ENCODE measurements around the gene FBN1.
A peak's percentile ranks its signal among the peaks of the same experiment; 100 is the strongest.

Gene FBN1

DNA sequence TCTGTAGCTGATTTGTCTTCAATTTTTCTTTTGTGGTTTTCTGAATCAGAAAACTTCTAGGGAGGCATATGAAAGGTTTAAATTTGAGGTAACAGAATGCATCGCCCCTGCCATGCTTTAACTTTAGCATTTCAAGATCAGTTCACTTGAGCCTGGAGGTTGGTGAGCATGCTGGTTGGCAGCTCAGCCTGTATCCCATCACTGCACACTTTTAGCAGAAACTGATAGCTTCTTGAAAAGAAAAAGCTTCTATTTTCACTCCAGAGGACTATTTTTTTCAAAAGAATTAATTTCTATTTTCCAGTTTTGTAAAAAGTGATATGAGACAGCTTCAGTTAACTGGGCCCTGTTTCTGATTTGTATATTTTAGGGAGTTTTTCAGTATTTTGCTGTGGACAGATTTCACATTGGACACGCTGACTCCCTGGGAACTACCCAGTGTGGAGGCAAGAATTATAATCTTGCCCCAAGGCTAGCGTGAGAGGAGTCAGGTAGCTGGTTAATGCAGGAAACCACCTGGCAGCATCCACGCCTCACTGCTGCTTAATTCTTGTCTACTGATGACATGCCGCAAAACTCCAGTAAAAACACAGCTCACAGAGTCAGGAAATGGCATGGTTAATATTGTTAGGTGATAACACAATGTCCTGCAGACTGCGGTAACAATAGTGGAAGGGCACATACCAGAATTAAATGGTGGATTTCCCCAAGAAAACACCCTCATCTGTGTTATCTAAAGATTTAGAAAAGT lies 242.9 kb downstream of the FBN1 start:
- intact Hi-C loops (cut with DNase I): no loop called here
- DNase-seq: no peak

DNA sequence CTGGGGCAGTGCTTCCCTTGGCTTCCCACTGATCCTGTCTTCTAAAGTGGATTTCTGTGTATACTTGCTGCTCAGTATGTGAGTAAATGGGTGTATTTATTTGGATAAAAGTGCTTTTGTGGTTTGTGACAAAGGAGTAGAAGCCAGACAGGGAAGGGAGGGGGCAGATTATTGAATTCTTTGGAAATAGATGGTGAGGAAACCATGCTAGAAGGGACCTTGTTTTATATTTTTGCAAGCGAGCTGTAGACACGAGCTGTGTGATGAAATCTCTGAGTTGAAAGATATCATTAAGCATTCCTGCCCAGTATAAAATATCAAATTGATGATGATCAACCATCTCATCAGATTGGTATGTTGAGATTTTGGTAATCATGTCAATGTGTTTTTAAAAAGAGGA lies 245.4 kb downstream of the FBN1 start:
- no peak for DNase-seq
- intact Hi-C loops (cut with DNase I): no loop called here

DNA sequence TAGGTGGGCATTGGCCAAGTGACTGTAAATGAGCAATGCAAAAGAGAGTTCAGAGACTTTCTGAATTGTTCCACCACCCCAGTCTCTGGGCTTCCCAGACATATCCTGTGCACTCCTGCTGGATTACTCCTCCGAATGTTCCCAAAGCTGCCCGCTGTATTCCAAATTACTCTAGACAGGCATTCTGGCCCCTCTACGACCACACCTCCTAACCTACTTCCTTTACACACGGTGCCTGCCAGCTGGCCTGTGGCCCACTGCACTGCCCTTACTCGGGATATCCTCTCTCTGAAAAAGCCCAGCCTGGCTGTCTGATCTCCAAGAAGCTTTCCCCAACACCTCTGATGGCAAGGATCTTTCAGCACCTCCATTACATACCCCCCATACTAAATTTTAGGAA lies 247.7 kb downstream of the FBN1 start:
- intact Hi-C loops (cut with DNase I): no loop called here
- peak in 8 of 42 donors; percentile 12 to 51 (median 29) for DNase-seq

DNA sequence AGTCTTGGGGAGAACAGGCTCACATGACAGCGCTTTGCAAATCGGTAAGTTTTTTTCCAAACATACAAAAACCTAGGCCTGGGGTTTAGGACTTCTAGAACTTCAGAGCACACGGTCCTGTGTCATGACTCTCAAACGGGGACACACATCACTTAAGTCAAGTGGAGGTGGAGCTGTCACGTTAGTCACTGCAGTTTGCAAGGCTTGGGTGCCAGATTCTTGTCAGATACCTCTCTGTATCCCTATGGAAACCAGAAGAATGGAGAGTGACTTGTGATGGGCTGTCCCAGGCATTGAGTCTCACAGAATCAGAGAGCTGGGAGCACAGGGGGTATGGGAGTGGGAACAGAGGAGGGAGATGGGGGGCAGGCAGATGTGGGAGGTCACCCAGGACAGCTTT lies 249.5 kb downstream of the FBN1 start:
- intact Hi-C loops (cut with DNase I): no loop called here
- peak in 25 of 42 donors; percentile 9 to 78 (median 39) for DNase-seq

DNA sequence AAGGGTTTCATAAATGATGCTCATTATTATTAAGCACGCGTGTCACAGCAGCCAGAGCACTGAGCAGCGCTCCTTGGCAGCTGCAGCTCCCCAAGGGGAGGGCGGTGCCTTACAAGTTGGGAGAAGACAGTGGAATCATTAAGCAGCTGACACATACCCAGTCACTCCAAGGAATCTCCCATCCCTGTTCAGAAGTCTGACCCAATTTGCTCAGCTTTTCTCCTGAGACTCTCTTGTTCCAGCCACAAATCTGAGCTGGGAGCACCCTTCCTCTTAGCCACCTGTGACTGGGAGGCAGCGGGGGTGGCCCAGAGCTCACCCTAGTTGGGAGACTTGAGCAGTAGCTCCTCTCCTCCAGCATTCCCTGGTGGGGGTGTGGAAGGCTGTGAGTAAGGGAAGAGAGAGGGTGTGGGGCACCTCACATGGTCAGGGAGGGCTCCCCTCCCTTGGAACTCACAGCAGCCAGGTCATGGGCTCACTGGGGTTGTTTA lies 249.9 kb downstream of the FBN1 start:
- DNase-seq: peak in 34 of 42 donors; percentile 14 to 75 (median 42)
- intact Hi-C loops (cut with DNase I): no loop called here

DNA sequence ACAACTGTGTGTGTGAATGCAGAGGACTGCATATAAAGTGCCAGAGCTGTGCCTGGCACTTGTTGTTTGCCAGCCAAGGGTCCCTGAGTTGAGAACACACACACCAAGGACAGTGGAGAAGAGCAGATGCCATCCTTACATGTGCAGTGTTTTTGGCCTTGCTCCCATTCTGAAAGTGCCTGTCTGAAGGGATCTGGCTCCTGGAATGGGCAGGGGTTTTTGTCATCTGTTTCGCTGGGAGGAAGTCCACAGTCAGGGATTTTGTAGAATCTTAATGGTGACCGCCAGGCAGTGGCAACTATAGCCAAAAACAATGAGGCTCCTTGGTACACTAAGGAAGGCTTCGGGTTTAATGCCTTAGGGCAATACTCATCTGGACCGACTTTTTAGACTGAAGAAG lies 250.5 kb downstream of the FBN1 start:
- intact Hi-C loops (cut with DNase I): no loop called here
- no peak for DNase-seq

DNA sequence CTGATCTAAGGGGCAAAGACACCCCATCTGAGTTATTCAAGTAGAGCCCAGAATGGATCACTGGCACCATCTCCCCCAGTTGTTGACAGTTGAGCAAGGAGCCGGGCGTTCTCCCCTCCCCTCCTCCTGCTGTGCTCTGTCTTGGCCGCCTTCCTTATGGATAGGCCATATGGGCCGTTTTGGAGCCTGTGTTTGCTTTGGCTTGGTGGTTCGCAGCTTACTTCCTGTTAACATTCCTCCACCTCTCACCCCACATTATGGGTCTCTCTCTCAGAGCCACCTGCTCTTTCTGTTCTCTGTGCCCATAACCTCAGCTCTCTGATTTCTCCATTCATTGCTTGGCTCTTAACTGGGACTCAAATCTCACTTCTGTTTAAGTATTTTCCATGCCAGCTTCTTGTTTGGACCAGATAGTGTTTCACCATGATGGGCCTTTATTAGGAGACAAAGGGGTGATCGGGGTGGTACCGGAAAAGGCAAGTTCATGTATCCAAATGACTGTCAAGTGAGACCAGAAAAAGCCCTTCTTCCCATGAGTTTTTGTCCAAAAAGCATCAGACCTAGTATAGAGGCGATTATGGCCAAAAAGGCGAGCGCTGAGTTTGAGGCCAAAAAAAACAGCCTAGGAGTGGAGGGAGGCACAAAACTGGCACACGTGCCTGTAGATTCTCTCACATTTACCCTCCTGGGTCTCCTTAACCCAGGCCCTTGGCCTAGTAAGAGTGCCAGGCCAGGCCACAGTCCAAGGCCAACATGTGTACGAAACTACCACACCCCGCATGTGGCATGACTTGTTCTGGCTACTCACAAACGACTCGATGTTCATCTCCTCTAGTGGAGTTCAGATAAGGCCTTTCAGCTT lies 251.6 kb downstream of the FBN1 start:
- intact Hi-C loops (cut with DNase I): no loop called here
- no peak for DNase-seq

DNA sequence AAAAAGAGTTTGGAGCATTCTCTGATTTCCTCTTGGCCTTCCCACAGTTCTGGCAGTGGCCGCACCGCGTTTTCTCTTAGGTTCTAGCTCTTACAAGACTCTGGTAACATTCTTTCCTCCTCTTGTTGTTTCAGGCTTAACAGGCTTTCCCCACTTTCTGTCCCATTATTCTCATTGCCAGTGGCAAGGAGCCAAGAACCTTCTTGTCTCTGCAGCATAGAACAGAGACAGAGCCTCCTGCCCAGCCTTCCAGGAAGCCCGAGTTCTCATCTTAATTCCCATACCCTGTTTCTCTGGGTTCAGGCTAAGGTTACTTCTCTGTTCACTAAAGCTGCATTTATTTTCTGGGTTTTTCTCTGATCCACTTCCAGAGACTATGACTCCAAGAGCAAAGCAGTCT lies 253.2 kb downstream of the FBN1 start:
- DNase-seq: peak in 23 of 42 donors; percentile 6 to 80 (median 33)
- intact Hi-C loops (cut with DNase I): no loop called here

DNA sequence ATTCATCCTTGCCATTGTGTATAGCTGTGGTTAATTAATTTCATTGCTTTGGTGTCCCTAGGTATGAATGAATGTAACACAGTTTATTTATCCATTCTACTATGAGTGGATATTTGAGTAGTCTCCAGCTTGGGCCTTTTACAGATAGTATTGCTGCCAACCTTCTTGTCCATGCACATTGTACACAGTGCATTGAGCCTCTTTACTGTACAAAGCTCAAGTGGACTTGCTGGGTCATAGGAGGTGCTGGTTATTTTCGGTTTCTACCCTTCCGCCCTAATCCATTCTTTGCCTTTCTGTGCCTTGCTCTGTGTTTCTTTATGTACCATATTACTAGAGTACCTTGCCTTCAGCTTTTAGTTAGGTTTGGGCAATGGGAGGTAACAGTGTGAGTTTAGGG lies 253.6 kb downstream of the FBN1 start:
- DNase-seq: no peak
- intact Hi-C loops (cut with DNase I): no loop called here

DNA sequence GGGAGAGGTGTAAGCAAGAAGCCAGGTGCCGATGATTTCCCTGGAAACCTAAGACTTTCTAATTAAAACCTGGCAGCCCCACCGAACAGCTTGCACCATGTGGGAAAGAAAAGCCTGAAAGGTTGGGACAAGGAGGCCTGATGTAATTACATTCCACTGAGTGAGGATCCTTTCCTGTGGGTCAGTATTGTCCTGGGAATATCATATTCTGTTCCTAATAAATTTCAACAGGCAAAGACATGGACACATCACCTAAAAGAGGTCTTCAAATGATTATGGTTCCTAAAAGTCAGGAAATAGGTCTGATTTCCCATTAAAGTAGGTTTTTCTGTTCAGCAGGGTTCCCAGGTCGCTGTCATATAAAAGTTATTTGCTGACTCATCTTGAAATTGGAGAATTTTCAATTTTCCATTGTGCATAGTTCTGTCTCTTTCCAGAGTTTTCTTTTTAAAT lies 255.8 kb downstream of the FBN1 start:
- no peak for DNase-seq
- intact Hi-C loops (cut with DNase I): no loop called here

DNA sequence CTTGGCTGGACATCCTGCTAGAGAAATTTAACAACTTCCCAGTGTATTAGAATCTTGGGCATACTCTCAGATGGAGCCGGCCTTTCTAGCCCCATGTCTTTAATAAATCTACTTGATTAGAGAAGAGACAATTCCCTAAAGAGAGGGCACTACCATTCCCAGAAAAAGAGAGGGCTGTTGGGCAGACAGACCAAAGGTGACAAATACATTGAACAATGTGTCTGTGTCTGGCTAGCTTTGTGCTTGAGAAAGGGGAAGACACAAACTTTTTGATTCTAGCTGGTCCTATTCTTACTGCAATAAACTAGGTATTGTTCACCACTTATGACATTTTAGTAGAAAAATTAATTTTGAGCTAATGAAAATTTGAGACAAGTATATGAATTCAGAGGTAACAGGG lies 256.6 kb downstream of the FBN1 start:
- intact Hi-C loops (cut with DNase I): no loop called here
- no peak for DNase-seq

DNA sequence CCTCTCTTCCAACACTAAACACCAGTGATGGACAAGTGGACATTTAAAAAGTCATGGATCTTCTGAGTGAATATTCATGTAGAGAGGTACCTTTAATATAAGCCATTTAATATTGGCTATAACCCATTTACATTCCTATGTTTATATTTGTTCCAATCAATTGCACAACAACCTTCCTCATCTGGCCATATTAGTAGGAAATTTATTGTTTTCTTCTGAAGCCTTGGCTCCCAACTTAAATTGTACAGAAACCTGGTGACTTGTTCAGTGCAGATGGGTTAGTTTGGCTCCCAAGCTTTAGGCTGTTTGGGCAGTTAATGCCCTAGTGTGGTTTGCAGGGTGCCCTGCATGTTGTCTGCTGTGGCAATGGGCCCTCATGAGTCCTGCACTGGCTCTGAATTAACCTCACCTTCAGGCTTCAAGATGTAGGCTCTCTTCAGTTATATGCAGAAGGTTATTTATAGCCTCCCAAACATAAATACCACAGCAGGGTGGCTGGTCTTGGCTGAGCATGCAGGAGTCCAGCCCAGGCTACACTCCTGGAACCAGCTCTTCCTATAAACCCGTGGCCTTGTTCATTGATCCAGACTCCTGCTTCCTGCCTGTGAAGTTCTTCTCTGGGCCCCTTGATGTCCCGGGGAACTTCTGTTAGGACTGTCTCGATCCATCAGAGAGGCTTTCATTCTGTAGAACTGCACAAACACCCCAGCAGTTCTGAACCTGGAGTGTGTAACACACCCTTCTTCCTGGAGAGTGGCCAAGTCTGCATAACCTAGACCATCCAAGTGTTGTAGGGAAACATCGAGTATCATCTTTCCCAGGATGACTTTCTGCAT lies 257.3 kb downstream of the FBN1 start:
- intact Hi-C loops (cut with DNase I): no loop called here

DNA sequence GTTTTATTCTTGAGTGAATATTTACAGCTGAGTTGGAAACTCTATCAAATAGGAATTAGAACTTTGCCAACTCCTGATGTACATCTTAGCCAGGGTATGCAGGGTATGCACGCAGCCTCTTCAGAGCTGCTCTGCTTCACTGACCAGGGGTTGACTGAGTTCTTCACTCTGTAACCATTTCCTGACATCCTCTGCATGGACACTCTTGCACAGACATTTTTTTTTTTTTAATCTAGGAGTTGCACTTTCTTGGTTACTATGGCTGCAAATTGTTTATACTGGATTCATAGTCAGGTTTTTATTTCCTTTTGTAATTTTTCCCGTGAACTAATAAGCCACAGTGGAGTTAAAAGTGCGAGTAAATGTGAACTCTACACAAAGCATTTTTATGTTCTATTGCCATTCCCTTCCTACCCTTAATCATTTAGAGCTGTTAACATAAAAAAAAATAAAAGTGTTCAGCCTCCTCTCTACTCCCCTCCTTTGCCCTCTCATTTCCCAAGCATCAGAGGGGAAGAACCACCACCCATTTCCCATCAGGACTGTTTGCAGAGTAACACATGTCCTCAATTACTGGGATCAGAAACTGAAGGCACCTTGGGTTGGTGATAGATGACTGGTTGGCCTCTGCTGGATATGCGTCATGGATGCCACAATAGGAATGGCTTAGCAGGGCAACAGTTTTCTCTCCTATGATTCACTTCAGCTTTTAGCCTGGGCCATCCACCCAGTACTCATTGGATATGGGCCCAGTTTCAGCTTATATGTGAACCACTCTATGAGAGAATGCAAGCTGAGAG lies 260.3 kb downstream of the FBN1 start:
- intact Hi-C loops (cut with DNase I): no loop called here
- no peak for DNase-seq

More for the DNA sequence above, 257.3 kb downstream of the FBN1 start:
- DNase-seq: no peak

DNA sequence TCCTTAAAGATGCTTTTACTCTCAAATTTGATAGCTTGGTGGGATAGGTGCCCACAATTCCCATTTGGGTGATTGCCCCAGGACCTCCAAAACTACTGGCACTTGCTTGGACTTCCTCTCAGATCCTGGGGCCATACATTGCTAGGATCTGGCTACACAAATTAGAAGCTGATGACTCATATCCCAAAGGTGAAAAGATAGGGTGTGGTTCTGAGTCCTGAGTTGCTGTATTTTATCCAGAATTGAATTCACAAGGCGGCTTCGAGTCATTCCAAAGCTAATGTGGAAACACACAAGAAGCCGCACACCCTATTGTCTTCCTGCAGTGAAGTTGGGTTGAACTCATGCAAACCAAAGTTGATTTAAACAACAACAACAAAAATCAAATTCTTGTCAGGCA lies 260.9 kb downstream of the FBN1 start:
- intact Hi-C loops (cut with DNase I): no loop called here
- DNase-seq: no peak

DNA sequence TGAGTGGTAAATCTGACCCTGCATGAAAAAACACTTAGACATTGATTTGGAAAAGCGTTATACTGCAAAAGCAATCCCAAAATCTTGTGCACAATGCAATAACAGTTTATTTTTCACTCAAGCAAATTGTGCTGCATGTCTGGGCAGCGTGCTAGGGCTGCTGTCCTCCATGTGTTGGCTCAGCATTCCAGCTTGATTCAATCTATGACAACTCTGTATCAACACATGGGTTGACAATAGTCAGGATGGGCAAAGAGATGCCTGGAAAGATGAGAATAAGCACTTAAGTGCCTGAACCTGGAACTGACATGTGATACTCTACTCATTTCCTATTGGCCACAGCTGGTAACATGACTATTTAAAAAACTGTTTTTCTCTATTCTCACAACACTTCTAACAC lies 262.5 kb downstream of the FBN1 start:
- DNase-seq: no peak
- intact Hi-C loops (cut with DNase I): no loop called here

DNA sequence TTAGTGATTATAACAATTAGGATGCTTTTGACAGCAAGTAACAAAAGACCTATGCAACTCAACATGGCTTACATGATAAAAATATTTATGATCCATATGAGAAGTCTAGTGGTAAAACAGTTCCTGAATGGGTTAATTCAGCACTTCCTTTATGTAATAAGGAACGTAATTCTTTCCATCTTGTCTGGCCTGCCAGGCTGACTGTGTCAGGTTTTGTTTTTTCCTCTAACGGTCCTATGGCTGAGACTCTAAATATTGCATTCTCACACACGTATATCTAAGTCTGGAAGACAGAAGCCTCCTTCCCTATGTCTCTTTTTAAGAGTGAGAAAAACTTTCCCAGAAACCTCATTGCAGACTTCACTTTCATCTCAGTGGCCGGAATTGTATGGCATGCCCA lies 263.6 kb downstream of the FBN1 start:
- DNase-seq: no peak
- intact Hi-C loops (cut with DNase I): no loop called here

DNA sequence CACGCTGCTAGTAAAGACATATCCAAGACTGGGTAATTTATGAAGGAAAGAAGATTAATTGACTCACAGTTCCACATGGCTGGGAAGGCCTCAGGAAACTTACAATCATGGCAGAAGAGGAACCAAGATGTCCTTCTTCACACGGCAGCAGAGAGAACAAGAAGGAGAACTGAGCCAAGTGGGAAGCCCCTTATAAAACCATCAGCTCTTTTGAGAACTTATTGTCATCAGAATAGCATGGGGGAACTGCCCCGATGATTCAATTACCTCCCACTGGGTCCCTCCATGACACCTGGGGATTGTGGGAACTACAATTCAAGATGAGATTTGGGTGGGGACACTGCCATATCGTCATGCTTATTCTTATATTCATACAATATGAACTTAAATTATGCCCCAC lies 265.3 kb downstream of the FBN1 start:
- intact Hi-C loops (cut with DNase I): no loop called here
- DNase-seq: no peak

DNA sequence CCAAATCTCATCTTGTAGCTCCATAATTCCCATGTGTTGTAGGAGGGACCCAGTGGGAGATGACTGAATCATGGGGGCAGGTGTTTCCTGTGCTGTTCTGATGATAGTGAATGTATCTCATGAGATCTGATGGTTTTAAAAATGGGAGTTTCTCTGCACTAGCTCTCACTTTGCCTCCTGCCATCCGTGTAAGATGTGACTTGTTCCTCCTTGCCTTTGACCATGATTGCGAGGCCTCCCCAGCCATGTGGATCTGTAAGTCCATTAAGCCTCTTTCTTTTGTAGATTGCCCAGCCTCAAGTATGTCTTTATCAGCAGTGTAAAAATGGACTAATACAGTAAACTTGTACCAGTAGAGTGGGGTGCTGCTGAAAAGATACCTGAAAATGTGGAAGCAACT lies 269.7 kb downstream of the FBN1 start:
- intact Hi-C loops (cut with DNase I): no loop called here
- DNase-seq: no peak

DNA sequence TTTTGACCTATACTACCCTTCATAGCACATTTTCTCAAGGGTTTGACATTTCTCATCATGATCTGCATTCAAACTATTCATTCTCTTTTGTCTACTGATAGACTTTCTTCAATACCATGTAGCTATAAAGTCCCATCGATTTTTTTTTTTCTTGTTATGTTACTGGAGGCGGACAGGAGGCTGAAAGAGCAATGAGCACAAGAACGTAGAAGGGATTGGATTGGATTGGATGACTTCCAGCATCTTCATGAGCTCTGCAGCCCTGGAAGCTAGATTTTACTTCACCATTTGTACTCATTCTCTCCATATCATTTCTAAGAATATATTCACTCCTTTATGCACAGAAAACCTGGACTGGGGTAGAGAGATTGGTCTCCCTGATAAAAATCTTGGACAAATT lies 271.0 kb downstream of the FBN1 start:
- intact Hi-C loops (cut with DNase I): no loop called here
- DNase-seq: no peak
